ENCODE measurements around the gene ATP10D.

Gene ATP10D

GRCh38 chr4:47488706-47489105, 3.6 kb downstream of the ATP10D start:
- Mint-ChIP-seq H3K9me3 (no peaks in the 10 kb centered on the region), H3K27me3 (ENCODE audit: low read depth) (no peaks in the 10 kb centered on the region), H3K4me1 (peaks cover 28% of the 10 kb centered on the region)

GRCh38 chr4:47490550-47490949, 5.5 kb downstream of the ATP10D start:
- Mint-ChIP-seq H3K4me1 (peaks cover 29% of the 10 kb centered on the region), H3K27ac (no peak overlapping the region), H3K36me3 (ENCODE audit: low read depth) (no peaks in the 10 kb centered on the region), H3K4me3 (no peak overlapping the region), H3K27me3 (ENCODE audit: low read depth) (no peaks in the 10 kb centered on the region), H3K9me3 (no peaks in the 10 kb centered on the region)
- TF ChIP-seq, protein P1, sequence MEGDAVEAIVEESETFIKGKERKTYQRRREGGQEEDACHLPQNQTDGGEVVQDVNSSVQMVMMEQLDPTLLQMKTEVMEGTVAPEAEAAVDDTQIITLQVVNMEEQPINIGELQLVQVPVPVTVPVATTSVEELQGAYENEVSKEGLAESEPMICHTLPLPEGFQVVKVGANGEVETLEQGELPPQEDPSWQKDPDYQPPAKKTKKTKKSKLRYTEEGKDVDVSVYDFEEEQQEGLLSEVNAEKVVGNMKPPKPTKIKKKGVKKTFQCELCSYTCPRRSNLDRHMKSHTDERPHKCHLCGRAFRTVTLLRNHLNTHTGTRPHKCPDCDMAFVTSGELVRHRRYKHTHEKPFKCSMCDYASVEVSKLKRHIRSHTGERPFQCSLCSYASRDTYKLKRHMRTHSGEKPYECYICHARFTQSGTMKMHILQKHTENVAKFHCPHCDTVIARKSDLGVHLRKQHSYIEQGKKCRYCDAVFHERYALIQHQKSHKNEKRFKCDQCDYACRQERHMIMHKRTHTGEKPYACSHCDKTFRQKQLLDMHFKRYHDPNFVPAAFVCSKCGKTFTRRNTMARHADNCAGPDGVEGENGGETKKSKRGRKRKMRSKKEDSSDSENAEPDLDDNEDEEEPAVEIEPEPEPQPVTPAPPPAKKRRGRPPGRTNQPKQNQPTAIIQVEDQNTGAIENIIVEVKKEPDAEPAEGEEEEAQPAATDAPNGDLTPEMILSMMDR (IDR thresholded peaks at IDR 0.05; ENCODE audit: unreplicated experiment in 3 of 3) = peak in 2 of 3 experiments; percentile 27

More at GRCh38 chr4:47488706-47489105, 3.6 kb downstream of the ATP10D start:
- no peak overlapping the region for H3K4me3 Mint-ChIP-seq
- TF ChIP-seq, protein P1 (IDR thresholded peaks at IDR 0.05; ENCODE audit: unreplicated experiment in 3 of 3) = no peak
- H3K27ac Mint-ChIP-seq = no peak overlapping the region
- no peaks in the 10 kb centered on the region for H3K36me3 Mint-ChIP-seq (ENCODE audit: low read depth)

- peaks cover 21% of the 10 kb centered on the region for H3K4me1 Mint-ChIP-seq
- no peaks in the 10 kb centered on the region for H3K27me3 Mint-ChIP-seq (ENCODE audit: low read depth)
- H3K27ac Mint-ChIP-seq = peak overlapping the region; percentile 1 to 7 (median 4)
- no peak overlapping the region for H3K4me3 Mint-ChIP-seq
- TF ChIP-seq, protein P1 (IDR thresholded peaks at IDR 0.05; ENCODE audit: unreplicated experiment in 3 of 3) = no peak
- H3K9me3 Mint-ChIP-seq = no peaks in the 10 kb centered on the region
- H3K36me3 Mint-ChIP-seq (ENCODE audit: low read depth) = no peaks in the 10 kb centered on the region
Measured at GRCh38 chr4:47493238-47494123, 8.4 kb downstream of the ATP10D start.

GRCh38 chr4:47494124-47494430, 9.0 kb downstream of the ATP10D start:
- Mint-ChIP-seq H3K36me3 (ENCODE audit: low read depth) (no peaks in the 10 kb centered on the region), H3K4me1 (peaks cover 21% of the 10 kb centered on the region), H3K9me3 (no peaks in the 10 kb centered on the region), H3K27ac (peak overlapping the region; percentile 1 to 7 (median 4)), H3K4me3 (no peak overlapping the region), H3K27me3 (ENCODE audit: low read depth) (no peaks in the 10 kb centered on the region)
- TF ChIP-seq, protein P1 (IDR thresholded peaks at IDR 0.05; ENCODE audit: unreplicated experiment in 3 of 3) = no peak

GRCh38 chr4:47498899-47499298, 13.8 kb downstream of the ATP10D start:
- TF ChIP-seq, protein P1 (IDR thresholded peaks at IDR 0.05; ENCODE audit: unreplicated experiment in 3 of 3) = no peak
- H3K4me3 Mint-ChIP-seq = no peak overlapping the region
- H3K4me1 Mint-ChIP-seq = peaks cover 6% of the 10 kb centered on the region
- no peaks in the 10 kb centered on the region for H3K36me3 Mint-ChIP-seq (ENCODE audit: low read depth)
- H3K27ac Mint-ChIP-seq = peak overlapping the region in 1 of 3 experiments; percentile 15
- no peaks in the 10 kb centered on the region for H3K27me3 Mint-ChIP-seq (ENCODE audit: low read depth)
- H3K9me3 Mint-ChIP-seq = no peaks in the 10 kb centered on the region

DNA sequence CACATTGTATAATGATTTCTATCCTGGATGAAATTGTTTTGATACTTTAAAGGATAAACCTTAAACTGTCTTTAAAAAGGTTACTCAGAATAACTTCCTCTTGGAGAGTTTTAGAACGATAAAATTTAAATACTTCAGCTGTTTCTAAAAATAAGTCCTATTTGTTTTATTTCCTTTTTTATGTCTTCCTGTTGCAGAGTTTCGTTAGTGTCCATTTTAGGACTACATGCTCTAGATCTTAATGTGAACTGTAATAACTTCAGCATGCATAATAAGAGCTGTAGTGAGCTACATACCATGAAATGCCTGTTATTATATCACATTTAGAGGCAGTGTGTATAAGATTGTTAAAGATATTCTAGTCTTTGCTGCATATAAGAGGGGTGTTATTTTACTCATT, 14.6 kb downstream of the ATP10D start:
- H3K27me3 Mint-ChIP-seq (ENCODE audit: low read depth) = no peaks in the 10 kb centered on the region
- H3K4me3 Mint-ChIP-seq = no peak overlapping the region
- no peak overlapping the region for H3K27ac Mint-ChIP-seq
- H3K9me3 Mint-ChIP-seq = no peaks in the 10 kb centered on the region
- TF ChIP-seq, protein P1 (IDR thresholded peaks at IDR 0.05; ENCODE audit: unreplicated experiment in 3 of 3) = no peak
- no peaks in the 10 kb centered on the region for H3K4me1 Mint-ChIP-seq
- H3K36me3 Mint-ChIP-seq (ENCODE audit: low read depth) = no peaks in the 10 kb centered on the region

All from nephron (organoid).